GM10266 (cell line): ENCODE measurements around the gene MLH3.

Source experiments
- DNase-seq: peaks from one replicate; pipeline ENCODE4 v3.0.0; 2012; ENCODE audit errors: extremely low spot score
- CTCF ChIP-seq: IDR thresholded peaks from 2 replicates; pipeline ENCODE4 v1.5.1; 2012; ENCODE audit warnings: mild to moderate bottlenecking, low read depth; ENCODE audit not compliant: control insufficient read depth, insufficient read depth; ENCODE audit errors: missing control alignments

The MLH3 gene

GRCh38 chr14:75030147-75030546 is 21.1 kb downstream of the MLH3 start:
- no peak for DNase-seq
- no peak for TF ChIP-seq CTCF

- DNase-seq, result no peak
- no peak for TF ChIP-seq CTCF
Measured at GRCh38 chr14:75025876-75026275, 25.4 kb downstream of the MLH3 start.

- TF ChIP-seq CTCF, result no peak
- no peak for DNase-seq
Measured at GRCh38 chr14:75025082-75025481, 26.2 kb downstream of the MLH3 start.

GRCh38 chr14:75023108-75023507 is 28.2 kb downstream of the MLH3 start:
- no peak for TF ChIP-seq CTCF
- DNase-seq, result no peak

- TF ChIP-seq CTCF, result no peak
- DNase-seq, result no peak
Measured at GRCh38 chr14:75022655-75023054, 28.6 kb downstream of the MLH3 start.

- TF ChIP-seq CTCF, result no peak
- DNase-seq, result no peak
Measured at GRCh38 chr14:75018694-75019093, 32.6 kb downstream of the MLH3 start.

- no peak for DNase-seq
- no peak for TF ChIP-seq CTCF
Measured at GRCh38 chr14:75016815-75017214, 34.5 kb downstream of the MLH3 start.
